Activated T-cell treated with anti-CD3 and anti-CD28 coated beads, Interleukin-2, amount 50 U/mL, for 24 hours (primary cell): ENCODE measurements around the gene PARVB.

Source experiments
- DNase-seq: peaks from one replicate; pipeline ENCODE4 v3.0.0-alpha.2; 2020
- H3K27ac Mint-ChIP-seq: 2 replicates; pipeline ENCODE4 v1.8.0; 2020; ENCODE audit warnings: mild to moderate bottlenecking, mixed read lengths
- H3K27me3 Mint-ChIP-seq: 2 replicates; pipeline ENCODE4 v1.8.0; 2020; ENCODE audit warnings: mixed read lengths
- H3K36me3 Mint-ChIP-seq: 2 replicates; pipeline ENCODE4 v1.8.0; 2020; ENCODE audit warnings: low read depth, mixed read lengths
- H3K4me1 Mint-ChIP-seq: 2 replicates; pipeline ENCODE4 v1.8.0; 2020; ENCODE audit warnings: low read depth, mixed read lengths
- H3K4me3 Mint-ChIP-seq: 2 replicates; pipeline ENCODE4 v1.8.0; 2020; ENCODE audit warnings: mild to moderate bottlenecking, moderate library complexity, mixed read lengths
- H3K9me3 Mint-ChIP-seq: 2 replicates; pipeline ENCODE4 v1.8.0; 2020; ENCODE audit warnings: mixed read lengths

The PARVB gene

DNA sequence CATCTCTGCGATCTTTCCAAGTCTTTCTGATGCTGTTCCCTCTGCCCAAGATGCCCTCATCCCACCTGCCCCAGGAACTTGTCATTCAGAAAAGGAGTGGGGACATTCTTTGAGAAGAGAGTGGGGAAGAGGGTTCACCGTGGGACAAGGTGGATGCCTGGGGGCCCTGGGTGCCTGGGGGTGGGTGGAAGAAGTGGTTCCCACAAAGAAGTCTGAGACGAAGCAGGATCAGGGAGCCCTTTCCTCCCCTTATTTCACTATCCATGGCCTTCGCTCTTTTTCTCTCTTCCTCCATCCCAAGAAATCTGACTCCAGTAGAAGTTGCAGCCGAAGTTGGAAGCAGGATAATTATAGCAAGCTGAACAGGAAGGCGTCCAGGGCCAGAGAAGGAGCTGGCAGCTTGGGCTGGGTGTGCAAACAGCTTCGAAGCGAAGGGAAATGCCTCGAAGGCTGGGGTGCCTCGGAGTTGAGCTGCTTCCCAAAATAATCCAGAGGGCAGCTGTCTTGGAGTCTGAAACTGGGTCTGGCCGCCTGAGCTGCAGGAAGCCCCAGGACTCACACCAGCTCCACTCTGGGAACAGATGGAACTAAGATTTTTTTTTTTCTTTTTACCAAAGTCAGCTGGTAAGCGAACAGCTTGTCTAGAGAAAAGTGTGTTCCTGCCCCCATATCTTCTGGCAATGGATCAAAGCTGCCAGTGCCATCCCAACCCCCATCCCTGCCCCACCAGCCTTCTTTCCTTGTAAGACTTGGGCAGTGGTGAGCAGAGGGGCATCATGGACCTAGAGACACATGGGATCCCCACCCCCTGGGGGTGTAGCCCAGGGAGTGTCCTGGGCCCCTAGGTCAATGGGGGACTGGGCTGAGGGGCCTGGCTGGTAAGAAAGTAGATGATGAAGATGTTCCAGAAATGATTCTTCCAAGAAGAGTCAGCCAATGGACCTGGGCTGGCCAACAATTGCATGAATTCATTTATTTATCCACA lies 188.1 kb downstream of the PARVB start:
- H3K36me3 Mint-ChIP-seq = peaks cover 21% of the 10 kb centered on the region
- DNase-seq = no peak
- peaks cover 22% of the 10 kb centered on the region for H3K9me3 Mint-ChIP-seq
- no peaks in the 10 kb centered on the region for H3K27me3 Mint-ChIP-seq
- H3K4me1 Mint-ChIP-seq = peaks cover 2% of the 10 kb centered on the region
- no peak overlapping the region for H3K4me3 Mint-ChIP-seq
- no peak overlapping the region for H3K27ac Mint-ChIP-seq

DNA sequence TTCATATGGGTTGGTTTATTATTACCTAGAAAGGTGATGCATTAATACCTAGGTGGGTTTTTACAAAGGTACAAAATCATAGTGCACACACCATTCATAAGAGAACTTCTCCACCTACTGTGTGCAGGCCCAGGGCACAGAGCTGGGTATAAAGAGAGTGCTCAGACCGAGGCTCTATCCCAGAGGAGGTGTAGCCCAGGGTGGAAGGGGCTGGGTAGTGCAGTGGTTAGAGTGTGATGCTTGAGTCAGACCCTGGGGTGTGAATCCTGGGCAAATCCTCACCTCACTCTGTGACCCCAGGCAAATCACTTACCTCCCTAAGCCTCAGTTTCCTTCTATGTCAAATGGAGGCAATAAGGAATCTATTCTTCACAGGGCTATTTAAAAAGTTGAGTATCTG lies 188.8 kb downstream of the PARVB start:
- Mint-ChIP-seq H3K4me1 (peaks cover 2% of the 10 kb centered on the region), H3K36me3 (peaks cover 21% of the 10 kb centered on the region), H3K27ac (no peak overlapping the region), H3K27me3 (no peaks in the 10 kb centered on the region), H3K4me3 (no peak overlapping the region), H3K9me3 (peaks cover 22% of the 10 kb centered on the region)
- no peak for DNase-seq

DNA sequence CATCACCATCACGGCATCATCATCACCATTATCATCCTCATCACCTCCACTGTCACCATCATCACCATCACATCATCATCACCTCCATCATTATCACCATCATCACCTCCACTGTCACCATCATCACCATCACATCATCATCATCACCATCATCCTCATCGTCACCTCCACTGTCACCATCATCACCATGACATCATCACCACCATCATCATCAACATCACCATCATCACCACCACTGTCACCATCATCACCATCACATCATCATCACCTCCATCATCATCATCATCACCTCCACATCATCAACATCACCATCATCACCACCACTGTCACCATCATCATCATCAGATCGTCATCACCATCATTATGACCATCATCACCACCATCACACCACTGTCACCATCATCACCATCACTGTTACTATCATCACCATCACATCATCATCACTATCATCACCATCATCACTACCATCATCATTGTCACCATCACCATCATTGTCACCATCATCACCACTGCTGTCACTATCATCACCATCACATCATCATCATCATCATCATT lies 189.5 kb downstream of the PARVB start:
- peaks cover 2% of the 10 kb centered on the region for H3K4me1 Mint-ChIP-seq
- H3K27me3 Mint-ChIP-seq = no peaks in the 10 kb centered on the region
- H3K9me3 Mint-ChIP-seq = peaks cover 18% of the 10 kb centered on the region
- DNase-seq = no peak
- no peak overlapping the region for H3K4me3 Mint-ChIP-seq
- no peak overlapping the region for H3K27ac Mint-ChIP-seq
- H3K36me3 Mint-ChIP-seq = peaks cover 17% of the 10 kb centered on the region

DNA sequence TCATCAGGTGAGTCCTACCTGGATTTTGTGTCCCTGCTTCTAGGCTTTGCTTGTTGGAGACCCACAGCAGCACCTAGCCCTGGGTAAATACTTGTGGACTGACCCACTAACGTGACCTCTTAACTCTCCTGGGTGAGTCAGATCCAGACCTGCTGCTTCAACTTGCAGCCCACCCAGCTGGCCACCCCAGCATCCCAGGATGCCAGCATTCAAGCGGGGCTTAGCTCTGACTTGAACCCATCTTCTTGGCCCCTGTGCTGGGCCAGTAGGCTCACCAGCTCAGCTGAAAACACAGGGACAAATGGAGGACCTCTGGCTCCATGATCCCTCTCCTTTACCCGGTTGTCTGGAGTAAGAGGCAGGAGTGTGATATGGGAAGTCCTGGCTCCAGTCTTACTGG lies 190.1 kb downstream of the PARVB start:
- Mint-ChIP-seq H3K4me3 (no peak overlapping the region), H3K4me1 (no peaks in the 10 kb centered on the region), H3K36me3 (peaks cover 13% of the 10 kb centered on the region), H3K9me3 (peaks cover 12% of the 10 kb centered on the region), H3K27me3 (no peaks in the 10 kb centered on the region), H3K27ac (no peak overlapping the region)
- no peak for DNase-seq

DNA sequence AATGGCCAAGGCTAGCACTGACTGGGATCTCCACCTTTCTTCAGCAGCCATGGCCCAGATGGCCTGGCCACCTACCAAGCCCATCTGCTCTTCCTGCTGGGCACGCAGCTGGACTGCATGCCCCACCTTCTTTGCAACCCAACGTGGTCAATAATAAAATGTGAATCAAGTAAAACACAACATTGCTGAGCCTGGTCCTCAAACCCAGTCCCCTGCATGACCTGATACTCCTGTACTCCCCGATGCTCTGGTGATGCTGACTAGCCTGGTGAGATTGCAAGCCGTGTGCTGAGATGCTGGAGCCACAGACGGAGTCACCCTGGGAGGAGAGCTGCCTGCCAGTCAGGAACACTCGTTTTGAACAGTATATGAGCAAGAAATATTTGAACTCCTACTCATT lies 190.7 kb downstream of the PARVB start:
- Mint-ChIP-seq H3K27ac (no peak overlapping the region), H3K4me3 (no peak overlapping the region), H3K27me3 (no peaks in the 10 kb centered on the region), H3K36me3 (peaks cover 7% of the 10 kb centered on the region), H3K4me1 (no peaks in the 10 kb centered on the region), H3K9me3 (peaks cover 8% of the 10 kb centered on the region)
- no peak for DNase-seq

DNA sequence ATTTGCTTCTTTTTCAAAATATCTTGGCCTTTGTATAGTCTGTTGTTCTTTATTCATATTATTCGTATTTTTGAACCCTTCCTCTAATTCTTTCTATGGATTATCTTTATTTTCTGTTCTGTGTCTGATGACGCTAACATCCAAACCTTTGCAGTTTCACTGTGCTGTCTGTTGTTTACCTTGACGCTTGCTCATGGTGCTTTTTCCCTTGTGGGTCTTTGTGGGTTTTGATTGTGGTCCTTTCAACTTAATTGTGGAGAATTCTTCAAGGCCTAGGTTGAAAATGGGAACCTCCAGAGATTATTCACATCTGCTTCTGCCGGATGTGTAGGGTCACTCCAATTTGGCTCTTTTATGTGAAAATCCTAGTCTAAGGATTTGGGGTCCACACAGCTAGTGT lies 191.2 kb downstream of the PARVB start:
- Mint-ChIP-seq H3K27ac (no peak overlapping the region), H3K9me3 (peaks cover 4% of the 10 kb centered on the region), H3K4me1 (no peaks in the 10 kb centered on the region), H3K36me3 (peaks cover 2% of the 10 kb centered on the region), H3K4me3 (no peak overlapping the region), H3K27me3 (no peaks in the 10 kb centered on the region)
- no peak for DNase-seq

DNA sequence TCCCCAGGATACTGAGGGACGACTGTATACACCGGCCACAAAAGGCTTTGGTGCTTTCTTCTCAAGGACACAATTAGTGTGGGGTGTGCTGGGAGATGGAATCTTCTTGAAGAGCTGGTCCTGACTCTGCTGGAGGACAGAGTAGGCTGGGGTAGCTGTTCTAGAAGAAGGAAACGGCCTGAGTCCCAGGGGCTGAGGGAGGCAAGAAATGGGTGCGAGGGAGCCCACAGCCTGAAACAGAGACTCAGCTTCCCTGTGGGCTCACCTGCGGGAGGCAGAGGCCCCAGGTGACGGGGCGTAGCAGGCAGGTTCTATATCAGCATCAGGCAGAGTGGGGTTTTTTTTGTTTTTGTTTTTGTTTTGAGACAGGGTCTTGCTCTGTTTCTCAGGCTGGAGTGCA lies 193.2 kb downstream of the PARVB start:
- H3K4me1 Mint-ChIP-seq = no peaks in the 10 kb centered on the region
- H3K27me3 Mint-ChIP-seq = no peaks in the 10 kb centered on the region
- no peak overlapping the region for H3K4me3 Mint-ChIP-seq
- H3K9me3 Mint-ChIP-seq = no peaks in the 10 kb centered on the region
- H3K27ac Mint-ChIP-seq = no peak overlapping the region
- no peaks in the 10 kb centered on the region for H3K36me3 Mint-ChIP-seq
- no peak for DNase-seq

DNA sequence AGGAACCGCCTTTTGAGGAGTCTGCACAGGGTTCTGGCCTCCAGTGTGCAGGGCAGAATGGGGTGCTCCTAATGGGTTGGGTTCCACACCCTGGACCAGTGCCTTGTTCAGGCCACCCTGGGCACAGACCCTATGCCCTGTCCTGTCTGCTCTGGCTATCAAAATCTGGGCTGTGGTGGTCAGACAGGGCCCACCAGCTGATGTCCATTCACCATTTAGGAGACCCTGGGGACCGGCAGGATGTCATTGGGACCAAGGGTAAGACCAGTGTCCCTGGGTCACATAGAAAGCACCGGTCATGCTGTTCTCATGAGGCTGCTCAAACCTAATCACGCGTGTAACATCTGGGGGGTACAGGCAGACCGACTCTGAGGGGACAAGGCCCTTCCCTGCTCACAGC lies 194.0 kb downstream of the PARVB start:
- Mint-ChIP-seq H3K36me3 (no peaks in the 10 kb centered on the region), H3K4me1 (no peaks in the 10 kb centered on the region), H3K9me3 (no peaks in the 10 kb centered on the region), H3K27ac (no peak overlapping the region), H3K27me3 (no peaks in the 10 kb centered on the region), H3K4me3 (no peak overlapping the region)
- no peak for DNase-seq

DNA sequence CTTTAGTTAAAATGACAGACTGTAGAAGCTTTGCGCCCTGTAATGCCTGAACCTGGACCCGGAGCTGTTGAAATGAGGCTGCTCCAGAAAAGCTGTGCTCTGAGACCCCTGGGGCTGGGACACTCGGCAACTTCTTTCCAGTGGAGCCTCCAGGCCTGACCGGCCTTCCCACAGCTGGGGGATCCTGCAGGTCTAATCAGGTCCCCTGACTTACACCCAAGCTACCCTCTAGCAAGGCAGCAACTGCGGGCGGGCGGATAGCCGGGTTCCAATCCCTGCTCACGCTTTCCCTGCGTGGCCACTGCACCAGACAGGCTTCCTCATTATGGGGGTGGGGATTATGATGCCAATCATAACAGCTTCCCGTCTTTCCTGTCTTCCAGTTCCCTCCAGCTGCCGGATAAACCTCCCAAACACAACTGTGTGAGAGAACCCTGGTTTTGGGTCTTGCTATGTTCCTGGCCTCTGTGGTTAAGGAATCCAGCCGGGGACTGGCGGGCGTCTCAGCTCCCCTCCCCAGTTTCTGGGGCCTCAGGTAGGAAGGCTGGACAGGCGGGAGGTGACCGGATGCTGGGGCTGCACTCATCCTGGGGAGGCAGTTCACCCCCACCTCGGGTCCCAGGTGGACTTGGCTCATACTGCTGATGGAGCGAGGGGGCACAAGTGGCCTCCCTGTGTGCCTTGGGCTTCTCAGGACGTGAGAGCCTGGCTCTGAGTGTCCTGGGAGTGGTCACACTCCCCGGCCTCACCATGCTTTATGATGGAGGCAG lies 195.2 kb downstream of the PARVB start:
- Mint-ChIP-seq H3K27me3 (no peaks in the 10 kb centered on the region), H3K36me3 (no peaks in the 10 kb centered on the region), H3K9me3 (no peaks in the 10 kb centered on the region), H3K4me1 (no peaks in the 10 kb centered on the region), H3K4me3 (no peak overlapping the region), H3K27ac (no peak overlapping the region)
- DNase-seq = no peak

DNA sequence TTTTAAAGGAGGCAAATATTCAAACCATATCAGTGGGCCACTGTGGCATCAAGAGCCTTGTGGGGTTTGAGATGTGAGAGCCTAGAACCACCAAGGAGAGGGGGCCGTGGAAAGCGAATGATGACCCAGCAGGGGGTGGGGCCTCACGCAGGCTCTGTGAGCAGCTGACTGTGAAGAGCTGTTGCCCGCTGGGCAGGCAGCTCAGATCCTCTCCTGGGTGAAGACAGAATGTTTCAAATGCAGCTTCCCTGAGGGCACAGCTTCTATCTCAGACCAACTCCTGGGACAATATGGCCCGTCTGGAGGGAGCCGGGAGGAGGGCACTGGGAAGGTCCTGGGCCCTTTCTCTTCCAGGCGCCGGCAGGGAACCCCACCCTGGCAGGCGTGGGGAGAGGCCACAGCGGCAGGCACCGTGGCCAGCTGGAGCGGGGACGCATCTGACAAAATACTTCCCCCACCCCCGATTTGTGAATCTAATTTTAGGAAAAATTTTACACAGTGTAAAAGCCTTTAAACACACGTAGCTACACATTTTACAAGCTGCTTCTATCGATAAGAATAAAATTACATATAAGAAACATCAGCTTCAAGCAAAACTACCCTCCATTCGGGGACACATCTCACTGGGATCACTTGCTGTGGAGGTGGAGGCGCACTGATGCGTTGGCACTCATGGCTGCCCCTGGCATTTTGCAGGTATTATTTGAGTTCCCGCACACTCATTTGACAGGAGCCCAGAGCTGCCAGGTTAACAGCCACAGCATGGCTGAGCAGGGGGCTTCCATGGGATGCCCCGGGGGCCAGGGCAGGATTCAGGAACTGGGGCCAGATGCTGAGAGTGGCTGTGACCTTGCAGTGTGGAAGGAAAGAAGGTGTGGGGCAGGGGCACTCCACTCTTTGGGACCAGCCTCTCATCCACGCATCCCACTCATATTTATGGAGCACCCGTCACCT lies 196.9 kb downstream of the PARVB start:
- Mint-ChIP-seq H3K4me3 (no peak overlapping the region), H3K9me3 (no peaks in the 10 kb centered on the region), H3K27me3 (peaks cover 6% of the 10 kb centered on the region), H3K36me3 (no peaks in the 10 kb centered on the region), H3K4me1 (no peaks in the 10 kb centered on the region), H3K27ac (no peak overlapping the region)
- DNase-seq = no peak

DNA sequence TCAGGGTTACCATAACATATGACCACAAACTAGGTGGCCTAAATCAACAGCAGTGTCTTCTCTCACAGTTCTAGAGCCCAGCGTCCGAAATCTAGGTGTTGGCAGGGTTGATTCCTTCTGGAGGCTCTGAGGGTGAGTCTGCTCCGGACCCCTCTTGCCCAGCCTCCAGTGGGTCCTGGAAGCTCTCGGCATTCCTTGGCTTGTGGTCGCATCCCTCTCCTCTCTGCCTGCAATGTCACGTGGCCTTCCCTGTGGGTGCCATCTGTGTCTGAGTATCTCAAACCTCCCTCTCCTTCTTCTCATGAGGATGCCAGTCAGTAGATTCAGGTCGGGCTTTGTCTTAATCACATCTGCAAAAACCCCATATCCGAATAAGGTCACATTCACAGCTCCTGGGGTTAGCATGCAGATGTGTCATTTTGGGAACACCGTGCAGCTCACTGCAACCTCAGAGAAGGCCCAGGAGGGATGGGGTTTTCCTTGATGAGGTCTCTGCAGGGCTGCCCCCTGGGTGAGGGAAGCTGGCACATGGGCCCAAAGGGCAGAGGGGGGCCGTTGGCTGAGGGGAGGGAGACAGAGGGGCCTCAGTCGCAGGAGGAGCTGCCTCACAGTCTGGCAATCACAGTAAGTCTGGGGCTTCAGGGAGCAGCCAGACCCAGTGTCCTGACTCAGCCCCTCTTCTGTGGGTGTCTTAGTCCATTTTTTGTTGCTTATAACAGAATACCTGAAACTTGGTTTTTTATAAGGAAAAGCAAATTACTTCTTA lies 197.8 kb downstream of the PARVB start:
- Mint-ChIP-seq H3K36me3 (no peaks in the 10 kb centered on the region), H3K27me3 (peaks cover 12% of the 10 kb centered on the region), H3K27ac (no peak overlapping the region), H3K4me1 (no peaks in the 10 kb centered on the region), H3K9me3 (peaks cover 1% of the 10 kb centered on the region), H3K4me3 (no peak overlapping the region)
- DNase-seq = no peak
